CD14-positive monocyte (primary cell): ENCODE measurements around the gene CCL17. TPM values are rescaled to one million over a fixed set of nuclear protein-coding genes. Genes with fewer than 3 reads are reported as not detected.

Experiments used
- DNase-seq, 3 donors: peaks; one replicate each; pipeline ENCODE4 v3.0.0-alpha.2; 2011 to 2022
- H2AFZ ChIP-seq: 2 replicates; pipeline ENCODE4 v1.6.0; 2012; ENCODE audit warnings: mild to moderate bottlenecking, low read depth, low read length, inconsistent platforms; ENCODE audit not compliant: insufficient read depth, poor library complexity, severe bottlenecking
- H3K27ac ChIP-seq, 2 donors: 1 replicate in 1 of 2; 2 replicates in 1 of 2; pipeline ENCODE4 v1.5.1; 2012 to 2013; ENCODE audit warnings: low read length in 2 of 2, control low read depth in 1 of 2, inconsistent platforms in 1 of 2, low read depth in 1 of 2, mild to moderate bottlenecking in 1 of 2
- H3K27me3 ChIP-seq, 2 donors: one replicate each; pipeline versions ENCODE4 v1.6.0 to v1.6.1; 2011 to 2013; ENCODE audit warnings: low read length in 2 of 2; ENCODE audit not compliant: control insufficient read depth in 2 of 2, insufficient read depth in 2 of 2
- H3K36me3 ChIP-seq, 2 donors: replicated peaks in 1 of 2; 1 replicate in 1 of 2; 2 replicates in 1 of 2; pipeline versions ENCODE4 v1.5.1 to v1.6.1; 2012 to 2013; ENCODE audit warnings: low read length in 2 of 2, control low read depth in 1 of 2, inconsistent platforms in 1 of 2, mild to moderate bottlenecking in 1 of 2; ENCODE audit not compliant: insufficient read depth in 2 of 2, control insufficient read depth in 1 of 2
- H3K4me1 ChIP-seq, 2 donors: 1 replicate in 1 of 2; 2 replicates in 1 of 2; pipeline versions ENCODE4 v1.5.1 to v1.6.1; 2012 to 2013; ENCODE audit warnings: low read length in 2 of 2, control low read depth in 1 of 2, inconsistent platforms in 1 of 2, mild to moderate bottlenecking in 1 of 2, moderate library complexity in 1 of 2; ENCODE audit not compliant: insufficient read depth in 2 of 2, control insufficient read depth in 1 of 2
- H3K4me2 ChIP-seq: replicated peaks from 2 replicates; pipeline ENCODE3; 2012; ENCODE audit warnings: low read length, moderate library complexity, mild to moderate bottlenecking; ENCODE audit not compliant: poor library complexity, severe bottlenecking; ENCODE audit errors: extremely low read depth
- H3K4me3 ChIP-seq, 3 experiments: fragments of 200-600 bp in 1 of 3; sonication (generic) in 1 of 3; replicated peaks in 1 of 3; 1 replicate in 2 of 3; 2 replicates in 1 of 3; pipeline ENCODE4 v1.5.1; 2011 to 2013; ENCODE audit warnings: low read length in 3 of 3, mild to moderate bottlenecking in 3 of 3, control low read depth in 2 of 3, low read depth in 2 of 3, inconsistent platforms in 1 of 3, moderate library complexity in 1 of 3
- H3K79me2 ChIP-seq: 2 replicates; pipeline ENCODE4 v1.6.0; 2012; ENCODE audit warnings: mild to moderate bottlenecking, control low read depth, inconsistent platforms, low read length, moderate library complexity; ENCODE audit not compliant: insufficient read depth
- H3K9ac ChIP-seq: 2 replicates; pipeline ENCODE4 v1.6.0; 2017; ENCODE audit warnings: low read length, mild to moderate bottlenecking; ENCODE audit not compliant: insufficient read depth, poor library complexity, severe bottlenecking
- H3K9me3 ChIP-seq, 2 donors: replicated peaks in 1 of 2; 1 replicate in 1 of 2; 2 replicates in 1 of 2; pipeline versions ENCODE4 v1.5.1 to v1.6.1; 2012 to 2013; ENCODE audit warnings: low read length in 2 of 2, control low read depth in 1 of 2; ENCODE audit not compliant: control insufficient read depth in 1 of 2, insufficient read depth in 1 of 2
- H4K20me1 ChIP-seq: 2 replicates; pipeline ENCODE4 v1.6.0; 2012; ENCODE audit warnings: mild to moderate bottlenecking, low read length, control low read depth, moderate library complexity; ENCODE audit not compliant: insufficient read depth
- H3K27ac Mint-ChIP-seq, 7 donors: one replicate each; pipeline ENCODE4 v1.8.0; 2020; ENCODE audit warnings: mild to moderate bottlenecking in 7 of 7, mixed read lengths in 7 of 7, moderate library complexity in 6 of 7, inconsistent platforms in 2 of 7
- H3K27me3 Mint-ChIP-seq, 3 donors: one replicate each; pipeline ENCODE4 v1.8.0; 2021 to 2022; ENCODE audit warnings: low read depth in 3 of 3, mild to moderate bottlenecking in 3 of 3, mixed read lengths in 3 of 3, moderate library complexity in 3 of 3, inconsistent platforms in 1 of 3
- H3K36me3 Mint-ChIP-seq, 2 donors: one replicate each; pipeline ENCODE4 v1.8.0; 2020; ENCODE audit warnings: mixed read lengths in 2 of 2, inconsistent platforms in 1 of 2, mild to moderate bottlenecking in 1 of 2
- H3K4me1 Mint-ChIP-seq: one replicate; pipeline ENCODE4 v1.8.0; 2020; ENCODE audit warnings: mild to moderate bottlenecking, mixed read lengths
- H3K4me3 Mint-ChIP-seq, 2 donors: one replicate each; pipeline ENCODE4 v1.8.0; 2020; ENCODE audit warnings: mild to moderate bottlenecking in 2 of 2, mixed read lengths in 2 of 2, moderate library complexity in 1 of 2
- H3K9me3 Mint-ChIP-seq, 7 donors: one replicate each; pipeline ENCODE4 v1.8.0; 2020 to 2022; ENCODE audit warnings: mixed read lengths in 7 of 7, mild to moderate bottlenecking in 6 of 7, moderate library complexity in 6 of 7, inconsistent platforms in 2 of 7
- CTCF ChIP-seq: fragments of 200-600 bp; IDR thresholded peaks from one replicate; pipeline ENCODE4 v1.8.0; 2022; ENCODE audit warnings: antibody characterized with exemption, mild to moderate bottlenecking
- WGBS: methylation state at CpG from one replicate; pipeline ENCODE4 v1.1.5; 2013; ENCODE audit warnings: missing lambda C conversion rate; ENCODE audit not compliant: insufficient coverage; 5-methylcytosine and 5-hydroxymethylcytosine counted together
- intact Hi-C, 2 donors: fragments of 100-400 bp; cut with micrococcal nuclease; formaldehyde crosslinking; loops; one replicate each; pipeline versions ENCODE4 v1.15.0 to v1.15.1; 2023
- polyA plus RNA-seq, 3 donors: library from polyadenylated mRNA; depleted of rRNA in 1 of 3; unstranded in 2 of 3; stranded (reverse) in 1 of 3; fragments of 300-500 nt in 2 of 3; fragments of >200 nt in 1 of 3; fragmentation: Illumina TruSeq in 2 of 3; gene quantifications; 1 replicate in 2 of 3; 2 replicates in 1 of 3; pipeline ENCODE4 v1.2.3, GENCODE V29; 2012 to 2021

The CCL17 gene
- polyA plus RNA-seq, 3 donors = not detected

- peaks cover 9 to 10% of the 10 kb centered on the region in 2 donors for H3K4me1 ChIP-seq
- H3K4me2 ChIP-seq = no peak overlapping the region
- 100% methylated on average over 3 of the region's 3 CpGs for whole genome bisulfite sequencing
- H3K36me3 Mint-ChIP-seq = no peaks in the 10 kb centered on the region
- H3K9me3 Mint-ChIP-seq = peaks cover 0 to 2% (median 0%) of the 10 kb centered on the region in 7 donors
- no peak overlapping the region for H3K27ac Mint-ChIP-seq
- H3K79me2 ChIP-seq = no peaks in the 10 kb centered on the region
- peaks cover 11 to 21% (median 15%) of the 10 kb centered on the region in 3 donors for H3K27me3 Mint-ChIP-seq
- no peak overlapping the region for H2AFZ ChIP-seq
- H3K27me3 ChIP-seq = no peaks in the 10 kb centered on the region
- no peaks in the 10 kb centered on the region for H4K20me1 ChIP-seq
- no peak for TF ChIP-seq CTCF
- peaks cover 14% of the 10 kb centered on the region for H3K4me1 Mint-ChIP-seq
- H3K4me3 ChIP-seq = no peak overlapping the region
- H3K9me3 ChIP-seq = no peaks in the 10 kb centered on the region
- H3K36me3 ChIP-seq = no peaks in the 10 kb centered on the region
- H3K27ac ChIP-seq = no peak overlapping the region
- no peak for DNase-seq
- no peak overlapping the region for H3K9ac ChIP-seq
- intact Hi-C loops = no loop called here
- no peak overlapping the region for H3K4me3 Mint-ChIP-seq
Observed at GRCh38 chr16:57376313-57376818, 28.2 kb upstream of the CCL17 start.

GRCh38 chr16:57377080-57377841, 27.3 kb upstream of the CCL17 start:
- Mint-ChIP-seq H3K4me3 (no peak overlapping the region), H3K4me1 (peaks cover 16% of the 10 kb centered on the region), H3K36me3 (no peaks in the 10 kb centered on the region), H3K27me3 (peaks cover 11 to 23% (median 15%) of the 10 kb centered on the region in 3 donors), H3K9me3 (peaks cover 0 to 2% (median 0%) of the 10 kb centered on the region in 7 donors), H3K27ac (no peak overlapping the region)
- Histone ChIP-seq H4K20me1 (no peaks in the 10 kb centered on the region), H3K27ac (no peak overlapping the region), H3K36me3 (no peaks in the 10 kb centered on the region), H3K4me3 (no peak overlapping the region), H3K27me3 (no peaks in the 10 kb centered on the region), H2AFZ (no peak overlapping the region), H3K79me2 (no peaks in the 10 kb centered on the region), H3K9ac (no peak overlapping the region), H3K4me1 (peaks cover 9 to 11% of the 10 kb centered on the region in 2 donors), H3K9me3 (no peaks in the 10 kb centered on the region), H3K4me2 (no peak overlapping the region)
- WGBS = 44% methylated on average over 1 of the region's 5 CpGs
- TF ChIP-seq CTCF = no peak
- intact Hi-C loops = no loop called here
- DNase-seq = no peak
